GM12891 (cell line): ENCODE data around the gene MYL12B.

ENCODE experiments used
- POLR2A ChIP-seq: IDR thresholded peaks from 2 replicates; pipeline ENCODE4 v1.6.1; 2011; ENCODE audit warnings: low read depth, low read length, control low read depth
- POLR2AphosphoS5 ChIP-seq: IDR thresholded peaks from 2 replicates; pipeline ENCODE4 v1.6.1; 2011; ENCODE audit warnings: low read depth, low read length, control low read depth
- TAF1 ChIP-seq: IDR thresholded peaks from 2 replicates; pipeline ENCODE4 v1.6.1; 2011; ENCODE audit warnings: low read depth, low read length, control low read depth

DNA sequence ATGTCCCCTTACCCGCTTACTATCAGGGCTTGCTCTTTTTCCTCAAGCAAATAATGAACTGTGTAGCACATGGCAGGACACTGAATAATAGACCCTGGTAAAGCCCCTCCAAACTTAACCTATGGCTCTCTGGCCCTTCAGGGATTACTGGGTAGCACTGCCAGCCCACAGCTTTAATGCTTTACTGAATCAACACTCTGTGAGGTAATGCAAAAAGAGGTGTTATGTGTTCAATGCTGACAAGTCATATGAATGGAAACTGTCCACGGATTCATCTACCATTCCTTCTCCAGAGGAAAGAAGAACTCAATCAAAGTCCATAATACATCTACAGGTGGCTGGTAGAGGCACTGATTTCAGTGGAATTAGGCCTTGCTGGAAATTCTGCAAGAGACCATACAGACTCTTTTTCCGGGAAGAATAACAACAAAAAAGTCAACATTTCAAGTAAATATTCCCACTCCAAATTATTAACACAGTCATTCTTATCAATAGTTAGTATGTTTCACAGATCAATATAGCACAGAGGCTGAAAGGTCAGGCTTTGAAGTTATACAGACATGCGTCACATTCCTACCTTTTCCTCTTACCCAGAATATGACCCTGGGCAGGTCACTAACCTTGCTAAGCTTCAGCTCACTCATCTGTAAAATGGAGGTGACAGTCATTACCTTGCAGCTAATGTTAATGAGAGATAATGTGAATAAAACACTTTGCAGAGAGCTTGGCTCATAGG, 28.3 kb upstream of the MYL12B start:
- TF ChIP-seq POLR2AphosphoS5: no peak
- no peak for TF ChIP-seq POLR2A
- no peak for TF ChIP-seq TAF1
